HepG2 (cell line): ENCODE measurements around the gene HYCC1. TPM values are rescaled to one million over a fixed set of nuclear protein-coding genes. Genes with fewer than 3 reads are reported as not detected.

Experiments
- BRCA1 ChIP-seq: sonication (generic); formaldehyde crosslinking; IDR thresholded peaks from 2 replicates; pipeline ENCODE4 v1.4.0; 2020; ENCODE audit warnings: missing genetic modification reagents
- BRD4 ChIP-seq: sonication (generic); formaldehyde crosslinking; IDR thresholded peaks from 2 replicates; pipeline ENCODE4 v1.4.0; 2020; ENCODE audit warnings: missing genetic modification reagents
- FOXA3 ChIP-seq: IDR thresholded peaks from 2 replicates; pipeline ENCODE4 v1.6.1; 2016; ENCODE audit warnings: missing genetic modification reagents, missing compliant biosample characterization
- GTF2F1 ChIP-seq: fragments of 150-350 bp; IDR thresholded peaks from 2 replicates; pipeline ENCODE4 v1.6.1; 2014; ENCODE audit warnings: low read length
- KLF12 ChIP-seq: sonication (generic); formaldehyde crosslinking; IDR thresholded peaks from 2 replicates; pipeline ENCODE4 v1.4.0; 2020; ENCODE audit warnings: missing genetic modification reagents, borderline replicate concordance
- MXI1 ChIP-seq: IDR thresholded peaks from 3 replicates; pipeline ENCODE4 v1.6.1; 2012; ENCODE audit warnings: low read depth, low read length, inconsistent platforms, borderline replicate concordance
- NFE2L2 ChIP-seq: fragments of 150-350 bp; IDR thresholded peaks from 2 replicates; pipeline ENCODE4 v1.6.1; 2014; ENCODE audit warnings: low read length
- POLR2AphosphoS5 ChIP-seq: IDR thresholded peaks from 2 replicates; pipeline ENCODE4 v1.6.1; 2012; ENCODE audit warnings: low read depth, low read length
- RORA ChIP-seq: sonication (generic); formaldehyde crosslinking; IDR thresholded peaks from 2 replicates; pipeline ENCODE4 v1.5.0; 2020; ENCODE audit warnings: mild to moderate bottlenecking, missing genetic modification reagents, moderate library complexity
- SNAI1 ChIP-seq: sonication (generic); formaldehyde crosslinking; IDR thresholded peaks from 2 replicates; pipeline ENCODE4 v1.5.0; 2020; ENCODE audit warnings: mild to moderate bottlenecking, missing genetic modification reagents, borderline replicate concordance
- SOX6 ChIP-seq, 2 experiments: fragments of 450-650 bp in 1 of 2; sonication (generic) in 1 of 2; formaldehyde crosslinking in 1 of 2; IDR thresholded peaks; 2 replicates each; pipeline versions ENCODE4 v1.4.0 to v1.6.1; 2017 to 2020; ENCODE audit warnings: antibody characterized with exemption in 1 of 2, mild to moderate bottlenecking in 1 of 2, missing genetic modification reagents in 1 of 2
- ZNF180 ChIP-seq: sonication (generic); formaldehyde crosslinking; IDR thresholded peaks from 2 replicates; pipeline ENCODE4 v1.4.0; 2020; ENCODE audit warnings: low read depth, missing genetic modification reagents, borderline replicate concordance
- ZNF224 ChIP-seq: sonication (generic); formaldehyde crosslinking; IDR thresholded peaks from 2 replicates; pipeline ENCODE4 v1.5.0; 2020; ENCODE audit warnings: mild to moderate bottlenecking, missing genetic modification reagents
- ZNF550 ChIP-seq: sonication (generic); formaldehyde crosslinking; IDR thresholded peaks from 2 replicates; pipeline ENCODE4 v1.4.0; 2020; ENCODE audit warnings: mild to moderate bottlenecking, missing genetic modification reagents, borderline replicate concordance
- ZNF558 ChIP-seq: sonication (generic); formaldehyde crosslinking; IDR thresholded peaks from 2 replicates; pipeline ENCODE4 v1.9.0; 2022; ENCODE audit warnings: mild to moderate bottlenecking, missing genetic modification reagents, borderline replicate concordance
- ZNF564 ChIP-seq: sonication (generic); formaldehyde crosslinking; IDR thresholded peaks from 2 replicates; pipeline ENCODE4 v1.8.1; 2023; ENCODE audit warnings: mild to moderate bottlenecking, missing genetic modification reagents
- ZNF570 ChIP-seq: sonication (generic); formaldehyde crosslinking; IDR thresholded peaks from 2 replicates; pipeline ENCODE4 v1.4.0; 2020; ENCODE audit warnings: mild to moderate bottlenecking, missing genetic modification reagents, borderline replicate concordance
- ZSCAN20 ChIP-seq: sonication (generic); formaldehyde crosslinking; IDR thresholded peaks from 2 replicates; pipeline ENCODE4 v1.4.0; 2020; ENCODE audit warnings: missing genetic modification reagents, mild to moderate bottlenecking, borderline replicate concordance
- polyA plus RNA-seq, 8 experiments: library from polyadenylated mRNA; depleted of rRNA in 3 of 8; stranded (reverse) in 7 of 8; unstranded in 1 of 8; fragments of >200 nt; fragmentation: Illumina TruSeq in 4 of 8; extraction: Trizol in 4 of 8; gene quantifications; 2 replicates each; pipeline versions ENCODE4 v1.2.1 to v1.2.3, GENCODE V29; 2011 to 2016; ENCODE audit warnings: low read depth in 4 of 8, missing spikeins in 1 of 8, mixed read lengths in 1 of 8; ENCODE audit not compliant: insufficient read depth in 1 of 8
- total RNA-seq, 5 experiments: library from RNA; depleted of rRNA; stranded (reverse); fragments of >200 nt; fragmentation: Illumina TruSeq; extraction: Trizol; gene quantifications; 2 replicates each; pipeline ENCODE4 v1.2.3, GENCODE V29; 2016; ENCODE audit warnings: low read depth in 1 of 5
- TF ChIP-seq, protein P1 (sequence below): sonication (generic); formaldehyde crosslinking; IDR thresholded peaks from 2 replicates; pipeline ENCODE4 v1.4.0; 2020; ENCODE audit warnings: missing genetic modification reagents
- TF ChIP-seq, protein P2 (sequence below): sonication (generic); formaldehyde crosslinking; IDR thresholded peaks from 2 replicates; pipeline ENCODE4 v1.5.1; 2020; ENCODE audit warnings: missing genetic modification reagents, mild to moderate bottlenecking, borderline replicate concordance
- TF ChIP-seq, protein P3 (sequence below): sonication (generic); formaldehyde crosslinking; IDR thresholded peaks from 2 replicates; pipeline ENCODE4 v1.4.0; 2020; ENCODE audit warnings: mild to moderate bottlenecking, missing genetic modification reagents
- TF ChIP-seq, protein P4 (sequence below): sonication (generic); formaldehyde crosslinking; IDR thresholded peaks from 2 replicates; pipeline ENCODE4 v1.4.0; 2020; ENCODE audit warnings: mild to moderate bottlenecking, low read depth, missing genetic modification reagents

Gene HYCC1
- total and polyA plus RNA-seq, 2 of the 13 experiments (the other 11 are each of a cell fraction or from before 2014, with no cell fraction given), result 9.5 to 41.8 TPM

- 0 out of 2 replicates have a peak, but pooled peaks have one; percentile 46 for TF ChIP-seq ZNF564 (CRISPR knock-in tag)
- TF ChIP-seq, protein P1, sequence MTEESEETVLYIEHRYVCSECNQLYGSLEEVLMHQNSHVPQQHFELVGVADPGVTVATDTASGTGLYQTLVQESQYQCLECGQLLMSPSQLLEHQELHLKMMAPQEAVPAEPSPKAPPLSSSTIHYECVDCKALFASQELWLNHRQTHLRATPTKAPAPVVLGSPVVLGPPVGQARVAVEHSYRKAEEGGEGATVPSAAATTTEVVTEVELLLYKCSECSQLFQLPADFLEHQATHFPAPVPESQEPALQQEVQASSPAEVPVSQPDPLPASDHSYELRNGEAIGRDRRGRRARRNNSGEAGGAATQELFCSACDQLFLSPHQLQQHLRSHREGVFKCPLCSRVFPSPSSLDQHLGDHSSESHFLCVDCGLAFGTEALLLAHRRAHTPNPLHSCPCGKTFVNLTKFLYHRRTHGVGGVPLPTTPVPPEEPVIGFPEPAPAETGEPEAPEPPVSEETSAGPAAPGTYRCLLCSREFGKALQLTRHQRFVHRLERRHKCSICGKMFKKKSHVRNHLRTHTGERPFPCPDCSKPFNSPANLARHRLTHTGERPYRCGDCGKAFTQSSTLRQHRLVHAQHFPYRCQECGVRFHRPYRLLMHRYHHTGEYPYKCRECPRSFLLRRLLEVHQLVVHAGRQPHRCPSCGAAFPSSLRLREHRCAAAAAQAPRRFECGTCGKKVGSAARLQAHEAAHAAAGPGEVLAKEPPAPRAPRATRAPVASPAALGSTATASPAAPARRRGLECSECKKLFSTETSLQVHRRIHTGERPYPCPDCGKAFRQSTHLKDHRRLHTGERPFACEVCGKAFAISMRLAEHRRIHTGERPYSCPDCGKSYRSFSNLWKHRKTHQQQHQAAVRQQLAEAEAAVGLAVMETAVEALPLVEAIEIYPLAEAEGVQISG (CRISPR knock-in tag), result peak; percentile 51
- TF ChIP-seq, protein P2, sequence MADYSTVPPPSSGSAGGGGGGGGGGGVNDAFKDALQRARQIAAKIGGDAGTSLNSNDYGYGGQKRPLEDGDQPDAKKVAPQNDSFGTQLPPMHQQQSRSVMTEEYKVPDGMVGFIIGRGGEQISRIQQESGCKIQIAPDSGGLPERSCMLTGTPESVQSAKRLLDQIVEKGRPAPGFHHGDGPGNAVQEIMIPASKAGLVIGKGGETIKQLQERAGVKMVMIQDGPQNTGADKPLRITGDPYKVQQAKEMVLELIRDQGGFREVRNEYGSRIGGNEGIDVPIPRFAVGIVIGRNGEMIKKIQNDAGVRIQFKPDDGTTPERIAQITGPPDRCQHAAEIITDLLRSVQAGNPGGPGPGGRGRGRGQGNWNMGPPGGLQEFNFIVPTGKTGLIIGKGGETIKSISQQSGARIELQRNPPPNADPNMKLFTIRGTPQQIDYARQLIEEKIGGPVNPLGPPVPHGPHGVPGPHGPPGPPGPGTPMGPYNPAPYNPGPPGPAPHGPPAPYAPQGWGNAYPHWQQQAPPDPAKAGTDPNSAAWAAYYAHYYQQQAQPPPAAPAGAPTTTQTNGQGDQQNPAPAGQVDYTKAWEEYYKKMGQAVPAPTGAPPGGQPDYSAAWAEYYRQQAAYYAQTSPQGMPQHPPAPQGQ, result no peak
- no peak for TF ChIP-seq ZNF224 (CRISPR knock-in tag)
- no peak for TF ChIP-seq SNAI1 (CRISPR knock-in tag)
- TF ChIP-seq, protein P3, sequence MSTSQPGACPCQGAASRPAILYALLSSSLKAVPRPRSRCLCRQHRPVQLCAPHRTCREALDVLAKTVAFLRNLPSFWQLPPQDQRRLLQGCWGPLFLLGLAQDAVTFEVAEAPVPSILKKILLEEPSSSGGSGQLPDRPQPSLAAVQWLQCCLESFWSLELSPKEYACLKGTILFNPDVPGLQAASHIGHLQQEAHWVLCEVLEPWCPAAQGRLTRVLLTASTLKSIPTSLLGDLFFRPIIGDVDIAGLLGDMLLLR (CRISPR knock-in tag), result no peak
- no peak for TF ChIP-seq ZNF550 (CRISPR knock-in tag)
- no peak for TF ChIP-seq ZSCAN20
- no peak for TF ChIP-seq NFE2L2
- no peak for TF ChIP-seq KLF12 (CRISPR knock-in tag)
- TF ChIP-seq SOX6 (IDR thresholded peaks at IDR 0.05), result no peak
- peak; percentile 29; the same call in 1 of the 2 replicates for TF ChIP-seq SOX6 (CRISPR knock-in tag; IDR thresholded peaks at IDR 0.05)
- TF ChIP-seq GTF2F1, result no peak
- no peak for TF ChIP-seq RORA (CRISPR knock-in tag)
- no peak for TF ChIP-seq ZNF558
- TF ChIP-seq POLR2AphosphoS5, result peak; percentile 95
- no peak for TF ChIP-seq BRD4 (CRISPR knock-in tag)
- TF ChIP-seq, protein P4, sequence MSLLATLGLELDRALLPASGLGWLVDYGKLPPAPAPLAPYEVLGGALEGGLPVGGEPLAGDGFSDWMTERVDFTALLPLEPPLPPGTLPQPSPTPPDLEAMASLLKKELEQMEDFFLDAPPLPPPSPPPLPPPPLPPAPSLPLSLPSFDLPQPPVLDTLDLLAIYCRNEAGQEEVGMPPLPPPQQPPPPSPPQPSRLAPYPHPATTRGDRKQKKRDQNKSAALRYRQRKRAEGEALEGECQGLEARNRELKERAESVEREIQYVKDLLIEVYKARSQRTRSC (CRISPR knock-in tag), result 0 out of 2 replicates have a peak, but pooled peaks have one; percentile 36
- no peak for TF ChIP-seq ZNF180 (CRISPR knock-in tag)
- TF ChIP-seq ZNF570 (CRISPR knock-in tag), result no peak
- TF ChIP-seq MXI1, result peak; percentile 63; the same call in 1 of the 3 replicates
- no peak; the same call in 1 of the 2 replicates for TF ChIP-seq FOXA3 (CRISPR knock-in tag)
- no peak for TF ChIP-seq BRCA1 (CRISPR knock-in tag)
These were observed at the start of gene HYCC1 (continued) for GRCh38 chr7:23013715-23014649.
